ENCODE results near the gene KXD1.

- TF ChIP-seq CTCF (IDR thresholded peaks at IDR 0.05): no peak
- TF ChIP-seq POLR2A (IDR thresholded peaks at IDR 0.05): no peak
These were observed 49.1 kb upstream of the KXD1 start for GRCh38 chr19:18508585-18508984.

Measured in uterus (tissue), 2 donors.